SIG-M5 (cell line): Measurements from ENCODE around the gene CLEC3B.
"Not testable (repeated sequence)": the region's sequence is repeated elsewhere in the genome, so short reads cannot be mapped to it uniquely, and the experiment has no call there.

Experiments used
- DNase-seq: peaks from one replicate; lab custom pipeline; 2025; lab: John Stamatoyannopoulos, UW

Gene CLEC3B, protein sequence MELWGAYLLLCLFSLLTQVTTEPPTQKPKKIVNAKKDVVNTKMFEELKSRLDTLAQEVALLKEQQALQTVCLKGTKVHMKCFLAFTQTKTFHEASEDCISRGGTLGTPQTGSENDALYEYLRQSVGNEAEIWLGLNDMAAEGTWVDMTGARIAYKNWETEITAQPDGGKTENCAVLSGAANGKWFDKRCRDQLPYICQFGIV

DNA sequence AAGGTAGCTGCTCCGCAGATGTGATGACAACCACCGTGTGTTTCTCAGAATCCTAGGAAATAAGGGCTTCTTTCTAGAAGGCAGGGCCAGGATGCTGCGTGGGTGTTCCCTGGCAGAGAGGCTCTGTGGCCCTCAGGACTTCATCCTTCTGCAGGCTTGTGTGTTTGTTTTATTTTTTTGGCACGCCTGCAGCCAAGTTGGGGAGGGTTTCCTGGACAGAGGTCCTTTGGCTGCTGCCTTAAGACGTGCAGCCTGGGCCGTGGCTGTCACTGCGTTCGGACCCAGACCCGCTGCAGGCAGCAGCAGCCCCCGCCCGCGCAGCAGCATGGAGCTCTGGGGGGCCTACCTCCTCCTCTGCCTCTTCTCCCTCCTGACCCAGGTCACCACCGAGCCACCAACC lies at the start of gene CLEC3B:
Gene CLEC3B (plus strand): TSS at position 266 of the 400 bp plus-strand sequence. CDS start 60 bp downstream, at position 326.
- DNase-seq: no peak

DNA sequence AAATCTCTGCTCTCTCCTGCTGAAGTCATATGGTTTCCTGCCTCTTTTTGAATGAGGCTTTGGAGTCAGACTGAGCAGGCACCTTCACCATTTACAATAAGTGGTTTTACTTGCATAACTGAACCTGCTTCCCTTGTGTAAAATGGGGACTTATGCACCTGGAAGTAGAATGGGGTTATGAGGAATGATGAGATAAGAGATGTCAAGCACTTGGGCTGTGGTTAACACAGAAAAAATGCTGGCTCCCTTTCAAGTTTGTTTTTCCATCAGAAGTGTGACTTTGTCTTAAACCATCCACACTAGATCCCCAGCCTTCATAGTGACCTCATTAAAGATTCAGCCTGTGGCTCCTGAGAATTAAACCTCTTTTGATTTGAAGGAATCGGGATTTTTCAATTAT lies 44.9 kb upstream of the CLEC3B start:
- DNase-seq: no peak

DNA sequence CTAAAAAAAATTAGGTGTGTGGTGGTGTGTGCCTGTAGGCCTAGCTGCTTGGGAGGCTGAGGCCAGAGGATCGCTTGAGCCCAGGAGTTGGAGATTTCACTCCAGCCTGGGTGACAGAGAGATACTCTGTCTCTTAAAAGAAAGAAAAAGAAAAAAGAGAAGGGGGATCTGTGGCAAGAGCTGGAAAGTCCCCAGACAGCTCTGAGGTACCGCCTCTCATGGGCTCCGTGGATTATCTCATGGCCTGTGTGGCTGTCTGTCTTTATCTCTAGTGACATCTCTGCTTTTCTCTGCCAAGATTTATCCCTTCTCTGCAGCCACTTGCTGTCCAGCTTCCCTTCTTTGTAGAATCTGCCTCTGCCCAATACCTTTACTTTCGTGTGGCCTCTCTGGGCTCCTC lies 44.4 kb upstream of the CLEC3B start:
- no peak for DNase-seq

DNA sequence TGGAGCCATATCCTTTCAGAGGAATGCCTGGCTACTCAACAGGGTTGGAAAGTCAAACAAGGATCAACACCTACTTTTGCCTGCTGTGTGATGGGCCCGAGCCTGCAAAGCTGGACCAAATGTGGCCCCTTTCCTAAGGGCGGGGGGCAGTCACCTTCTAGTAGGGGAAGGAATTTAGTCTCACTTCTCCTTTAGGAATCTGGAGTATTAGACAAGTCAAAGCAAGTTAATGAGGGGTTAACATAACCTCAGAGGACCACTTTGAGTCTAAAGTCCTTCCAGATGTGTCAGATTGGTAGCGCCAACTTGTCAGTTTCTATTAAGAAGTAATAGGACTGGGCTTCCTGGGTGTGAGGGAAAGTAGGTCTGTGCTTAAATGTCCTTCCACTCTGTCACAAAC lies 43.3 kb upstream of the CLEC3B start:
- DNase-seq: no peak

DNA sequence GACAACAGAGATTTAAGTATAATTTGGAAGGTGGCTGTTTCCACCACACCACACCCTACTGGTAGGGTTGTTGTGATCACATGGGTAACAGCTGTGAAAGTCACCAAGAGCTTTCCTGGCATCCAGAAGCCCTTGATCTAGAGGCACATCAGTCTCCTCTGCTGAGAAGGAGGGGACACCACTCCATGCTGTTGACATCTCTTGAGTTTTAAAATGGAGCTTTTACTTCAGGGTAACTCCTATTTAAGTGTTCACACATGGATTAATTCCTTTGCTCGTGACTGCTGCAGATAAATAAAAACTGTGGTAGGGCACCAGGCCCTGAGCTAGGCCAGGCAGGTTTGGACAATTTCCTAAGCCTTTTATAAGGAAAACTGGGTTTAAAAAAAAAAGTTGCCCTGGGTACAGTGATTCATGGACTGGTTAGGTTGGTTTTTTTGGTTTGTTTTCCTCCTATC lies 42.6 kb upstream of the CLEC3B start:
- DNase-seq: no peak

DNA sequence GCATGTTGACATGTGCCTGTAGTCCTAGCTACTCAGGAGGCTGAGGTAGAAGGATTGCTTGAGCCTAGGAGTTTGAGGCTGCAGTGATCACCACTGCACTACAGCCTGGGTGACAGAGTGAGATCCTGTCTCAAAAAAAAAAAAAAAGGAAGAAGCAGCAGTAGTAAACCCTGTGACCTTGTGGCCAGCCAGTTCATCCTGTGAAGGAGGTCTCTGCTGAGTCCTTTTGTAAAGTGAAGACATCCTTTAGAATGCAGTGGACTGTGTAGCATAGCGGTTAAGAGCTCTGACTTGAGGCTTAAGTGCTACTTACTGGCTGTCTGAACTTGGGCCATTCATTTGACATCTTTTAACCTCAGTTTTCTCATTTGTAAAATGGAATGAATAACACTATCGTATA lies 41.8 kb upstream of the CLEC3B start:
- no peak for DNase-seq

DNA sequence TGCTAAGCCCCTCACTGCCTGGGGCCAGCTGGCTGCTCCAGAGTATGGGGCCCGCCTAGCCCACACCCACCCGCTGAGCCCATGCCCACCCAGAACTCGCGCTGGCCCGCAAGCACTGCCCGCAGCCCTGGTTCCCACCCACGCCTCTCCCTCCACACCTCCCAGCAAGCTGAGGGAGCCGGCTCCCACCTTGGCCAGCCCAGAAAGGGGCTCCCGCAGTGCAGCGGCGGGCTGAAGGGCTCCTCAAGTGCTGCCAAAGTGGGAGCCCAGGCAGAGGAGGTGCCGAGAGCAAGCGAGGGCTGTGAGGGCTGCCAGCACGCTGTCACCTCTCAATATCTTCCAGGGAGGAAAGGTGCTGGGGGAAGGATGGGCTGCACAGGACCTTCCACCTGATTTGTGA lies 39.8 kb upstream of the CLEC3B start:
- not testable (repeated sequence) for DNase-seq

DNA sequence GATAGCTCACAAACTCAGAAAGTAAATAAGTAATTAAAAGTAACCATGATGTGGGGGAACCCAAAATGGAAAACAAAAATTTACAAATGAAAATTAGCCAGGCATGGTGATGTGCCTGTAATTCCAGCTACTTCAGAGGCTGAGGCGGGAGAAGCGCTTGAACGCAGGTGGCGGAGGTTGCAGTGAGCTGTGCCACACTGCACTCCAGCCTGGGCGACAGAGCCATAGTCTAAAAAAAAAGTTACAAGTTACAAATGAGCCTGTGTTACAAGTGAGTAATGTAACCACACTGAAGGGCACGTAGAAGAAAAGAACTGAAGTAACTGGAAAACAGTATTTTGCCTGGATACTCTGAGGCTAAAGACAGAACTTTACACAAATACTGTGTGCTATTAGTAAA lies 38.8 kb upstream of the CLEC3B start:
- DNase-seq: no peak

DNA sequence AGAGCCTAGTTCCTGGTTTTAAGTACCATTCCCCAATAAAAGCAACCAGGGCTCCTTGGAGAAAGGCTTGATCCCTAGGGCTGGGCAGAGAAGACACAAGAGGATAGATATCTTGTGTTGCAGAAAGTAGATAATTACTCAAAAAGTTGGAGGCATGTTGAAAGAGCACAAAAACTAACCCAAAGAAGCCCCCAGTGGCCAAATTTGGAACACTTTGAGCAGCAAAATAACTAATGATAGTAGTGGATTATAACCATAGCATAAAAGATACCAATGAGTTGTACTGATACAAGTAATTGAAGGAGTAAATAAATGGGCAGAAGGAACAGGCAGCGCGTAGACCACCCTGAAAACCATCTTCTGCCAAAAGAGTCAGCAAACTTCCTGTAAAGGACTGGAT lies 38.0 kb upstream of the CLEC3B start:
- DNase-seq: no peak

DNA sequence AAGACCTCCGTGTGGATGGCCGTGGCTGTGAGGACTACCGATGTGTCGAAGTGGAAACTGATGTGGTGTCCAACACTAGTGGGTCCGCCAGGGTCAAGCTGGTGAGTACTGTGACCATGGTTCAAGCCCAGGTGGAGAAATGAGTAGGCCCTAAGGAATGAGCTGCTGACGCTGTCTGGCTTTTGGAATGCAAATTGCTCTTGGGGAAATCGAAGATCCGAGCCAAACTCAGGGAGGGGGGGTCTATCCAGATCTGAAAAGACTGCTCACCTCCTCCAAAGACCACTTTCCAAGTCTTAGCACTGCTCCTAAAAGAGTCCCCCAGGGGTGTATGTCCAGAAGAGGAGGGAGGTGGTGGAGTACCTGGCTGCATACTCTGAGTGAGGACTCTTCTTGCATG lies 37.0 kb upstream of the CLEC3B start:
- no peak for DNase-seq

DNA sequence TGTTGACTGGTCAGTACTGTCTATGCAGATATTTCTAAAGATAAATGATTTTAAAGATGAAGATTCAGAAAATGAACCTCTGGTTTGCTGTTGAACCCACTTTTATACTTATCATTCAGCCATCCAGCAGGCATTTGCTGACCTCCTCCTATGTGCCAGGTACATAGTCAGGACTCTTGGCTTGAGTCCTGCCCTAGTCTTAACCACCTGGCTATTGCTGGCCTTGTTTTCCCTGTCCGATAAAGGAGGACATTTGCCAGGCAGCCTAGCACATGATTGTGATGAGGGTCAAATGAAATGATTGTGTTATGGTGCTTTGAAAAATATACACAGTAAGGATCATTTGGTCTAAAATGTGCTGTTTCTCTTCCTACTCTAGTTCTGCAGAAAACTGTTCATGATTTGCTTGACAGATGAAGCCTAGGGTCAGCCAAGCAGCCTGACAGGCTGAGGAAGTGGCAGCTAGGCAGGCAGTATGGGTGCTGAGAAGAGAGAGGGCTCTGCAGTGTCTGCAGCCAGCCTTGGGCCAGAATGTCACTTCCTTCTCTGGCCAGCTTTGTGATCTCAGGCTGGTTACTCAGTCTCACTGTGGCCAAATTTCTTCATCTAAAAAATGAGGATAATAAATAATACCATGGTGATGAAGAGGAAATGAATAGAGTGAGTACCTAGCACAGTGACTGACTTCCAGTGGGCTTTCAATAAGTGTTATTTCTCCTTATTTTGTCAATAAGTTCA lies 36.3 kb upstream of the CLEC3B start:
- no peak for DNase-seq

DNA sequence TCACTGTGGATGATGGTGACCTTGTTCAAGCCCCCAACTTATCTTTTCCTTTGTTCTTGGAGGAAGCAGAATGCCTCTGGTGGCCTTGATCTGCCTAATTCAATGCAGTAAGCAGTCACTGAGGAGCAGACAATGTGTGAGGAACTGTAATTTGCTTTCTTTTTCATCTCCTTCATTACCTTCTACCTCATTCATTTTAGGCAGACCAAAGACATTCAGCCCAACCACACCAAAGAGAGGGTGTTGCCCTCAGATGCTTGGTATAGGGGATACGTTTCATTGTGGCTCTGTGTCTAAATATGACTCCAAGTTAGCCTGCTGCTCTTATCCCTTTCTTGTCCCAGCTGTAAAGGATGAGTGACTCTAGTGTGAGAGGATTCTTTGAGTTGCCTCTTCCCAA lies 34.8 kb upstream of the CLEC3B start:
- no peak for DNase-seq

DNA sequence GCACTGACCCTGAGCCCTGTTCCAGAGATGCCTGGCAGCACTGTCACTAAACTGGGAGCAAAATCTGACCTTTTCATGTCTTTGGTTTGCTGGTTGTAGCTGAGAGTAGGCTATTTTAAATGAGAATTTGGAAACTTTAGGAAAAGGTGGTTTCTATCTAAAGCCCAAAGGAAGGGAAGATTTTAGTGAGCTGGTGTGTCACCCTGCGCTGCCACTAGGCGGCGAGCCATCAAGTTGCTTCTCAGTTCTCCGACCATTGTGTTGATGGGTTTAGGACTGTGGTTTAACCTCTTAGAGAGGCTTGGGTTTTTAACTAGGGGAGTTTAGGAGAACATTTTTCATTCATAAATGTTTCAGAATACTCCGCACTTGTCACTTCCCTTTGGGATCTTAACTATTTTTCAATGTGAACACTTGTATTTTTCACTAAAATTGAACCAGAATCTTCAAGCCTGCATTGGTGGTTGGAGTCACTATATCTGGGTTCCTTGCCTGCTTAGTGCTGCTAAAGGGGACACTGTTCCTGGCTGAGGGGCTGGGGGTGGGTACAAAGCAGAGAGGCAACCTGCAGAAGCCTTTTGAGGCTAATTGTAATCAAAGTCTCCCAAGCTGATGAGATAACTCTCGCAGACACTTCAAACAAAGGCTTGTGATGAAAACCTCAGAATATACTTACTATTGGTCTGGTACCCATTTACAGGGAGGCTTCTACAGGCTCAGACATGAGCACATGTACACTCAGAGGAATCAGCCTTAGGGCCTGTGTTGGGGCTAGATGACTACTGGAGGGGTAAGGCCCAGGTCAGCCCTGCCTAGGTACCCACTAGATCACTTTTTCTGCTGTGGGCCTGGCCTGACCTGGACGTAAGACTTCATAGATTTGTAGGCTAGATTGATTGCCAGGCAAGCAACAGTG lies 33.3 kb upstream of the CLEC3B start:
- no peak for DNase-seq

DNA sequence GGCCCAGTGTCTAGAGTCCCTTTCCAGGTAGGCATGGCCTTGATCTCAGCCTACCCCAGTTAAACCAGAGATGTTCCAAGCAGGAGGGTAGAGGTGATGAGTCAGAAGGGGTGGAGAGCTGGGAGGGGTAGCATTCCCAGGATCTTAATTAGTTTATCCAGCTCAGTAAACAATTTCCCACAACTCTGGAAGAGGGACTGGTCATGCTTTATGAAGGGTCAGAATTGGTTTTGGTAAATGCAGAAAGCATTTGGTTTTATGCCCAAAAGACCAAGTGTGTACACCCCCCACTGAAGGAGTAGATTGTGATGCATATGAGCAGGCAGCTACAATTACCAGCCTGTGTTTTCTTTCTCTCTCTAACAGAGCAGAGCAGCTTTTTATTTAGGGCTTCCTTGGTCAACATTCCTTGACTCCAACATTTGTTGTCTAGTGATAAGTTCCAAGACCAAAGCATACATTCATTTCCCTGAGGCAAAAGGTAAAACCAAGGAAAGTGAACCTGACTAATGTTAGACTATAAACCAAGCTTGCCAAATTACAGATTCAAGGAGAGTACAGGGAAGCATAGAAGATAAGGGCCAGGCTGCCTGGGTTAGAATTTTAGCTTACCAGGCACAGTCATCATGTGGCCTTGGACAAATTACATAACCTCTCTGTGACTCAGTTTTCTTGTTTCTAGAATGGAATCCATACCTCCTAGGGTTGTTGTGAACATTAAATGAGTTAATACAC lies 32.5 kb upstream of the CLEC3B start:
- no peak for DNase-seq

DNA sequence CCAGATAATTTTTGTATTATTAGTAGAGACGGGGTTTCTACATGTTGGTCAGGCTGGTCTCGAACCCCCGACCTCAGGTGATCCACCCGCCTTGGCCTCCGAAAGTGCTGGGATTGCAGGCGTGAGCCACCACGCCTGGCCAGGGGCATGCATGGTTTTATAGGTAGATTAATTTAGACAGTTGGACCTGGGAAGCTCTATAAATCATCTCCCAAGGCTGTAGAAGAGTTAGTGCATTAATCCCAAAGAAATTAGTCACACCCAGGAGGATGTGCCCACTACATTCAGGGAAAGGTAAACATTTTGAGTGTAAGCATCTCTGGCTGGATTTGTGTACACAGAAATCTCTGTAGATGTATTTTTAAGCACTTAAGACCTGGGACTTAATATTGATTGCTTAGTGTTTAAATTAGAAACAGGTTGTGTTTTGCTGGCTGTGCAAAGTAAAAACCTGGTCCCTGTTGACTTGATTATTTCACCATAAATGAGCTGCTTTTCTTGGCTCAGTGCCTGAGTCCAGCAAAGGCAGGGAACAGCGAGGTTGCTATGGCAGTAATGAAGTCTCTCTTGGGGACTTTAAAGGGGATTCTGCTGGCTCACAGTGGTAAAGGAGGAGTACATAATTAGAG lies 30.8 kb upstream of the CLEC3B start:
- no peak for DNase-seq

DNA sequence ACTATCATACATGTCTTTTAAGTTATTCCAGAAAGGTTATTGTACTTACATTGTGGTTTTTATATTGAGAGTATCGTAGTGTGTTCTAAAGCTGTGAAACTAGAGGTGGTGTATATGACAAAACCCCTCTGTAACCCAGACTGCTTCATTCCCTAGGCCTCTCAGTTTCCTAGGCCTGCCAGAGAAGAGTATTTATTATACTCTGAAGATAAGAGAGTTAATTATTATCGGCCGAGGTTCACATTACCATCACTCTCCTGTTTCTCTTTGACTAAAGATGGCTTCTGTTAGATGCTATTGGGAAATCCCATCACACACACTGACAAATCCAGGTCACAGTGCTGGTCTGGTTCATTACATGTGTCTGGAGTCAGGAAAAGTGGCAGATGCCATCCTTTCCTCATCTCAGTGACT lies 29.5 kb upstream of the CLEC3B start:
- no peak for DNase-seq

DNA sequence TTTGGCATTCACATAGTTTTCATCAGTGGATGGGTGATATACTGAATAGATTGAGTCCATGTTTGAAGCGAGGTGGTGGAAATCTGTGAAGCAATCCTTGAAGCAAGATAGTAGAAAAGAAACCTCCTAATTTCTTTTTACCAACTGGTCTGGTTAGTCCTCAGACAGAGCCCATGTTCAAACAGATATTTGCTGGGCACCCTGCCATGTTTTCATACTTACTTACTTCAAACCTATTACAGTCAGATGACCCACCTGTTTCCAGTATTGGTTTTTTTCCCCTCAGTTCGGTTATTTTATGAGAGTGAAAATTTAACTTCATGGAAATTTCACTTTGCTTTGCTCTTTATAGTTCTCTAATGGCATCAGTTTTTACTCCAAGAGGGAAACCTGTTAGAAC lies 26.3 kb upstream of the CLEC3B start:
- DNase-seq: no peak

DNA sequence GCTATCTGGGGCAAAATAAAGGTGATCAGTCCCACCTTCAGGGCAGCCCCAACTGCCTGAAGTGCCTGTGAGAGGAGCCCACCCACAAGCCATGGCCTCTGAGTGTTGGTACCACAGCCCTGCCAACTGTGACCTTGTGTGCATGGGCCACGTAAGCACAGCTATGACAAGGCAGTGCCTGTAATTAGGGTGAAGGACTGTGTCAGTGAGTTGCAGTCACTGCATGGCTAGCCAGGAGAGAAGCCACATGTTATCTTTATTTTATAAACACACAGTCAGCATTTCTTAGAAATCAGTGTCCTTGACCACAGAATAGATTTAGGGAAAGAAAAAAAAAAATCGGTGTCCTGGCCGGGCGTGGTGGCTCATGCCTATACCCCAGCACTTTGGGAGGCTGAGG lies 25.3 kb upstream of the CLEC3B start:
- DNase-seq: no peak

DNA sequence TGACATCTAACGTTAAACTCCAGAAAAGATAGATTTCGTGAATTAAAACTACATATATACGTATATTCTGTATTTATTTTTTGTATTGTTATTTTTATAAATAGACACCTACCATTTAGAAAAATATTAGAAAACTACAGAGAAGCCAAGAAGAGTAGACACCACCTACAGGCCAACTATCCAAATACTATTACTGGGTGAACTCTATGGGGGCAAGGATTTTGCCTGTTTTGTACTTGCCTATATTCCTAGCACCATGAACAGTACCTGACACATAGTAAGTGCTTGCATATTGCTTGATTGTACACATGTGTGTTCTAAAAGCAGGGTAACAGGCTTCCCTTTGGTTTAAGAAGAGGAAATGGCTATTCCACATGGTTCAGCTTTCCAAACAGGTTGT lies 24.4 kb upstream of the CLEC3B start:
- DNase-seq: no peak

DNA sequence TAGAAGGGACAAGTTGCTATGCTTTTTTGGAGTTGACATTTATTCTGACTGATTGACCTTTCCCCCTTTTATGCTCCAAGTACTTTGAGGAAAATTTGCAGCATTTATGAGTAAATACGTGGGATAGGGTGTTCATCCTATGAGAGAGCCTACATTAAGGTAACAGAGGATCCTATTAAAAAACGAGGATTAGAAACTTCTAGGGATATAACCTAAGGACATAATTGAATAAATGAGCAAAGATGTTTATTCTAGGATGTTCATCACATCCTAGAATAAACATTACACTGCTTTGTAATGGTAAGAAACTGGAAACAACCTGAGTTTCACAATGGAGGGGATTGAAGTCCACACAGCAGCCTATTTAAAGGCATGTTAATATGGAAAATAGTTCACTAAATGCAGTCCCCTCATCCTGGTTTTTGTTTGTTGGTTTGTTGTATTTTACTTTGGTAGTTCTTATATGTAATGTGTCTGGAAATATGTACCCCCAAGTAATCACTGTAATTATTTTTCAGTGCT lies 23.9 kb upstream of the CLEC3B start:
- DNase-seq: no peak

DNA sequence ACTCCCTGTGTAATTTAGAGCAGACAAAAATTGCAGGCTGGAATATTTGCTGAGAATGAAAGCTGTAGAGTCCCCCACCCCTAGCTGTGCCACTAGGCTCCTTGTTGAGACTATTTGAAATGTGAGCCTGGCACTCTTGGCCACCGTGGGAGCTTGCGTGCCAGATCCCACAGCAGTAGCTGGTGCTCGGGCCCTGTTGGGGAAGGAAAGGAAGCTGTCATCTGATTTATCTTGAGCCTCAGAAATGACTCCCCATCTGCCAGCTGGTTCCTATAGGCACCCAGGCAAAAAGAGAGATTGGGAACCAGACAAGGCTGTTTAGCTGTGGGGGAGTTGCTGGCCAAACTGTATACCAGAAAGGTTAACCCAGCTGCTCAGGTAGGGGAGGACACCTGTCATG lies 23.4 kb upstream of the CLEC3B start:
- no peak for DNase-seq
